Right lobe of liver (tissue), 6 donors: ENCODE data around the gene FHIT. TPM values are rescaled to one million over a fixed set of nuclear protein-coding genes. Genes with fewer than 3 reads are reported as not detected.
A peak's percentile ranks its signal among the peaks of the same experiment; 100 is the strongest.

Experiments
- ATAC-seq, 4 donors: fragments of 200-7000 bp; cut with Tn5 transposase; one replicate each; pipeline ENCODE4 v1.9.1; 2020; ENCODE audit warnings: mild to moderate bottlenecking in 4 of 4, moderate library complexity in 4 of 4
- DNase-seq, 3 donors: peaks; one replicate each; pipeline ENCODE4 v3.0.0-alpha.2; 2020
- H3K27ac ChIP-seq, 3 donors: fragments of 200-600 bp; one replicate each; pipeline ENCODE4 v1.8.0; 2022
- H3K27me3 ChIP-seq, 2 donors: fragments of 200-600 bp; one replicate each; pipeline ENCODE4 v1.8.0; 2022
- H3K36me3 ChIP-seq, 4 donors: fragments of 200-600 bp; sonication (generic) in 1 of 4; one replicate each; pipeline versions ENCODE4 v1.5.1 to v1.8.0; 2017 to 2022; ENCODE audit warnings: control low read depth in 1 of 4
- H3K4me1 ChIP-seq, 4 donors: fragments of 200-600 bp; sonication (generic) in 1 of 4; one replicate each; pipeline versions ENCODE4 v1.5.1 to v1.8.0; 2017 to 2022; ENCODE audit warnings: control low read depth in 1 of 4
- H3K4me3 ChIP-seq, 3 donors: fragments of 200-600 bp; one replicate each; pipeline ENCODE4 v1.8.0; 2022
- H3K9me3 ChIP-seq, 4 donors: fragments of 200-600 bp; sonication (generic) in 1 of 4; one replicate each; pipeline versions ENCODE4 v1.5.1 to v1.8.0; 2017 to 2022; ENCODE audit warnings: control low read depth in 1 of 4
- POLR2A ChIP-seq: fragments of 450-650 bp; IDR thresholded peaks from one replicate; pipeline ENCODE4 v1.6.1; 2017; ENCODE audit warnings: antibody characterized with exemption, mild to moderate bottlenecking
- WGBS: methylation state at CpG from one replicate; pipeline ENCODE4 v1.1.6; 2018; ENCODE audit warnings: low coverage, low lambda C conversion rate; ENCODE audit not compliant: insufficient coverage; ENCODE audit errors: missing lambda C conversion rate; 5-methylcytosine and 5-hydroxymethylcytosine counted together
- intact Hi-C, 2 donors: fragments of 100-400 bp; cut with DNase I; formaldehyde crosslinking; loops; one replicate each; pipeline versions ENCODE4 v1.11.2 to v1.14.1; 2022
- total RNA-seq, 6 experiments: library from RNA; depleted of rRNA in 2 of 6; stranded (reverse); fragments of >200 nt in 2 of 6; fragmentation: NEBNext Ultra II Directional in 3 of 6; extraction: Animal tissue kit (Norgen Biotek cat#: 25700) in 3 of 6; gene quantifications; one replicate each; pipeline versions ENCODE4 v1.1.0 to v1.2.4, GENCODE V29; 2016 to 2023
- TF ChIP-seq, protein P1 (sequence below), 4 donors: fragments of 200-600 bp in 3 of 4; fragments of 450-650 bp in 1 of 4; IDR thresholded peaks; one replicate each; pipeline versions ENCODE4 v1.5.1 to v1.8.0; 2016 to 2022; ENCODE audit warnings: antibody characterized with exemption in 4 of 4, mild to moderate bottlenecking in 2 of 4
- donor health status: DM: no; HTN: yes; CAD: no.
- donor health status: DM: no; HTN: no; CAD: no.
- donor health status: DM: no; HTN: no; CAD: no.
- donor health status: DM: no; HTN: yes; CAD: no.
- donor health status: DM: no; HTN: yes; CAD: no.

The FHIT gene
- total RNA-seq, 6 experiments from 2014 or later, result 6.6 to 11.2 (median 8.0) TPM

DNA sequence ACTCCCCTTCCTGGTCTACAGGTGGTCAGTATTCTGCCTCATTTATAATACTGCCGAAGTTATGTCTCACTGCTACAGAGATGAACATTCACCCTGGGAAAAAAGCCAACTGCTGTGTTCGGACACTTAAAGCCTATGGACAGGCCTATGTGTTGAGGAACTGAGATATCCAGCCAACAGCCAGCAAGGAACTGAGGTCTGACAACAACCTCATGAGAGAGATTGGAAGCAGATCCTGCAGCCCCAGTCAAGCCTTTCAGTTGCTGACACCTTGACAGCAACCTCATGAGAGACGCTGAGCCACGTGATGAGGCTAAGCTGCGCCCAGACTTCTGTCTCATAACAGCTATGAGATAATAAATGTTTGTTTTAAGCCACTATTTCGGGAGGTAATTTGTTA is 18.2 kb upstream of the FHIT start:
- H3K27me3 ChIP-seq, result no peaks in the 10 kb centered on the region
- peaks cover 0 to 6% (median 2%) of the 10 kb centered on the region in 4 donors for H3K4me1 ChIP-seq
- H3K36me3 ChIP-seq, result no peaks in the 10 kb centered on the region
- TF ChIP-seq, protein P1, sequence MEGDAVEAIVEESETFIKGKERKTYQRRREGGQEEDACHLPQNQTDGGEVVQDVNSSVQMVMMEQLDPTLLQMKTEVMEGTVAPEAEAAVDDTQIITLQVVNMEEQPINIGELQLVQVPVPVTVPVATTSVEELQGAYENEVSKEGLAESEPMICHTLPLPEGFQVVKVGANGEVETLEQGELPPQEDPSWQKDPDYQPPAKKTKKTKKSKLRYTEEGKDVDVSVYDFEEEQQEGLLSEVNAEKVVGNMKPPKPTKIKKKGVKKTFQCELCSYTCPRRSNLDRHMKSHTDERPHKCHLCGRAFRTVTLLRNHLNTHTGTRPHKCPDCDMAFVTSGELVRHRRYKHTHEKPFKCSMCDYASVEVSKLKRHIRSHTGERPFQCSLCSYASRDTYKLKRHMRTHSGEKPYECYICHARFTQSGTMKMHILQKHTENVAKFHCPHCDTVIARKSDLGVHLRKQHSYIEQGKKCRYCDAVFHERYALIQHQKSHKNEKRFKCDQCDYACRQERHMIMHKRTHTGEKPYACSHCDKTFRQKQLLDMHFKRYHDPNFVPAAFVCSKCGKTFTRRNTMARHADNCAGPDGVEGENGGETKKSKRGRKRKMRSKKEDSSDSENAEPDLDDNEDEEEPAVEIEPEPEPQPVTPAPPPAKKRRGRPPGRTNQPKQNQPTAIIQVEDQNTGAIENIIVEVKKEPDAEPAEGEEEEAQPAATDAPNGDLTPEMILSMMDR (IDR thresholded peaks at IDR 0.05), result no peak
- no peak overlapping the region for H3K27ac ChIP-seq
- DNase-seq, result no peak
- no peaks in the 10 kb centered on the region for H3K9me3 ChIP-seq
- WGBS, result 67% methylated on average over 5 of the region's 6 CpGs
- intact Hi-C loops, result no loop called here
- H3K4me3 ChIP-seq, result no peak overlapping the region
- ATAC-seq, result no peak

DNA sequence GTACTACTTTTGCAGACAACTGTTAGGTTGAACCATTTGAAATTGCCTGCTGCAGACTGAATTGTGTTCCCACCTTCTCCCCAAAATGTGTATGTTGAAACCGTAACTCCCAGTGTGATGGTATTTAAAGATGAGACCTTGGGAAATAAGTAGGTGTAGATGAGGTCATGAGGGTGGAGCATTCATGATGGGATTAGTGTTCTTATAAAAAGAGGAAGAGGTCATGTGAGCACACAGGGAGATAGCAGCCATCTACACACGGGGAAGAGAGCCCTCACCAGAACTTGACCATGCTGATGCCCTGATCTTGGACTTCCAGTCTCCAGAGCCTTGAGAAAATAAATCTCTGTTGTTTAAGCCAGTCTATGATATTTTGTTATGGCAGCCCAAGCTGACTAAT is 17.4 kb upstream of the FHIT start:
- DNase-seq (no peak), ATAC-seq (no peak)
- H3K27ac ChIP-seq, result no peak overlapping the region
- intact Hi-C loops, result no loop called here
- H3K4me1 ChIP-seq, result peaks cover 0 to 14% (median 5%) of the 10 kb centered on the region in 4 donors
- no peak for TF ChIP-seq POLR2A
- TF ChIP-seq, protein P1 (IDR thresholded peaks at IDR 0.05), result no peak
- H3K4me3 ChIP-seq, result no peak overlapping the region
- H3K9me3 ChIP-seq, result no peaks in the 10 kb centered on the region
- WGBS, result 42% methylated on average over 2 of the region's 2 CpGs
- no peaks in the 10 kb centered on the region for H3K36me3 ChIP-seq
- no peaks in the 10 kb centered on the region for H3K27me3 ChIP-seq

- Histone ChIP-seq H3K27me3 (no peaks in the 10 kb centered on the region), H3K9me3 (no peaks in the 10 kb centered on the region), H3K4me1 (peaks cover 0 to 15% (median 5%) of the 10 kb centered on the region in 4 donors), H3K27ac (no peak overlapping the region), H3K36me3 (no peaks in the 10 kb centered on the region), H3K4me3 (no peak overlapping the region)
- intact Hi-C loops, result no loop called here
- TF ChIP-seq POLR2A, result no peak
- DNase-seq (no peak), ATAC-seq (peak; percentile 38 to 82 (median 74))
- WGBS, result 43% methylated on average over 2 of the region's 2 CpGs
Measured at GRCh38 chr3:61264281-61264680, 13.0 kb upstream of the FHIT start.

DNA sequence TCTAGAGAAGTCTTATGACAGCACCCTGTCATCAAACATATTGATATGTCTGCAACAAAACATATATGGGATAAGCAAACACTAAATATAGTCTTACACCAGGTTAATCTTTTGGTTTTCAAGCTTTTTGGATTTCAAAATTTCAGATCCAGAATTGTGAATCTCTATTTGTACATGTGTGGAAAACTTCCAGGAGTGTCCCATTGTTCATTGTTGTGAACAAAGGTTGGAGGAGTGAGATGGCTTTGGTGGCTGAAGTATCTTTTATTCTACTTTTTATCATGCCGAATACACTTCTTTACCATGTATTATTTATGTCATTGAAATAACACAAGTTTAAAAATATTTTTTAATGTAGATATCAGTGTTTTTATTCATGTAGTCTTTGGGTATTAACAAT is 5.9 kb upstream of the FHIT start:
- no peaks in the 10 kb centered on the region for H3K27me3 ChIP-seq
- WGBS, result 95% methylated on average over 1 of the region's 1 CpG
- no peak overlapping the region for H3K4me3 ChIP-seq
- no peaks in the 10 kb centered on the region for H3K9me3 ChIP-seq
- DNase-seq, result no peak
- TF ChIP-seq, protein P1 (IDR thresholded peaks at IDR 0.05), result no peak
- no peak for TF ChIP-seq POLR2A
- no peak for ATAC-seq
- no peaks in the 10 kb centered on the region for H3K36me3 ChIP-seq
- no peaks in the 10 kb centered on the region for H3K4me1 ChIP-seq
- intact Hi-C loops, result no loop called here
- H3K27ac ChIP-seq, result no peak overlapping the region

DNA sequence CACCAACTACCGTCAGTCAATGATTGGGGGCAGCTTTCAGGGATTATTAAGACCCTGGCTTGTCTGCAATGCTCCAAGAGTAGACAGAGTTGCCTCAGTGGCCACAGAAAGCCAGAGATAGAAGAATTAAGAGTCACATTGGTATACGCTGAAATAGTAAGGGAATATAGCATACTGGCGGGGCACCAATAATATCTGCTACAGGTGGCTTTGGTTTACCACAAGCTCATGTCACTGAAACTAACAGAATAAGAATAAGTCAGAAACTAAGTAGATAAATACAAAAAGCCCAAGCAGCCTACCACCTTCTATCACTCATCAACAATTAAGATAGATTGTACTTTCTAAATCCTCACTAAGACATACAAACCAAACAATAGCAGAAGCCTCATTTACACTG is 2.5 kb upstream of the FHIT start:
- intact Hi-C loops, result no loop called here
- ATAC-seq (no peak), DNase-seq (no peak)
- Histone ChIP-seq H3K4me1 (no peaks in the 10 kb centered on the region), H3K27me3 (no peaks in the 10 kb centered on the region), H3K9me3 (no peaks in the 10 kb centered on the region), H3K36me3 (no peaks in the 10 kb centered on the region), H3K27ac (no peak overlapping the region), H3K4me3 (no peak overlapping the region)
- TF ChIP-seq, protein P1 (IDR thresholded peaks at IDR 0.05), result no peak
- TF ChIP-seq POLR2A, result no peak
- WGBS, result 100% methylated on average over 3 of the region's 3 CpGs
